CD4-positive, alpha-beta T cell (primary cell): Measurements from ENCODE around the gene GPN2. TPM values are rescaled to one million over a fixed set of nuclear protein-coding genes. Genes with fewer than 3 reads are reported as not detected.

ENCODE experiments used
- ATAC-seq: fragments of 200-7000 bp; cut with Tn5 transposase; one replicate; pipeline ENCODE4 v1.10.0; 2022; ENCODE audit warnings: mild to moderate bottlenecking; ENCODE audit not compliant: poor library complexity
- CTCF ChIA-PET: fragments of 350-600 bp; sonication (Branson Sonifier 250); formaldehyde crosslinking; loops from one replicate; lab custom pipeline; 2021; ENCODE audit warnings: antibody characterized with exemption, inconsistent platforms; lab: Charles Lee
- POLR2A ChIA-PET: fragments of 350-600 bp; sonication (Branson Sonifier 250); formaldehyde crosslinking; loops from one replicate; lab custom pipeline; 2021; ENCODE audit warnings: antibody characterized with exemption, inconsistent platforms; lab: Charles Lee
- DNase-seq, 14 experiments: peaks; one replicate each; pipeline ENCODE4 v3.0.0-alpha.2; 2013 to 2020; ENCODE audit warnings: mixed read lengths in 2 of 14
- H3K27ac ChIP-seq, 2 donors: one replicate each; pipeline versions ENCODE4 v1.5.1 to v1.7.0; 2013; ENCODE audit warnings: low read length in 2 of 2, low read depth in 1 of 2, mild to moderate bottlenecking in 1 of 2
- H3K27me3 ChIP-seq, 2 experiments: 1 replicate in 1 of 2; 2 replicates in 1 of 2; pipeline versions ENCODE4 v1.6.1 to v1.7.0; 2013; ENCODE audit warnings: low read length in 2 of 2, control low read depth in 1 of 2, mild to moderate bottlenecking in 1 of 2, moderate library complexity in 1 of 2; ENCODE audit not compliant: insufficient read depth in 2 of 2, control insufficient read depth in 1 of 2
- H3K36me3 ChIP-seq: one replicate; pipeline ENCODE4 v1.6.1; 2013; ENCODE audit warnings: low read length, control low read depth; ENCODE audit not compliant: insufficient read depth
- H3K4me1 ChIP-seq: one replicate; pipeline ENCODE4 v1.6.1; 2013; ENCODE audit warnings: low read length, control low read depth; ENCODE audit not compliant: insufficient read depth
- H3K4me3 ChIP-seq: one replicate; pipeline ENCODE4 v1.5.1; 2013; ENCODE audit warnings: mild to moderate bottlenecking, low read length, moderate library complexity
- H3K9me3 ChIP-seq, 2 experiments: 1 replicate in 1 of 2; 2 replicates in 1 of 2; pipeline versions ENCODE4 v1.6.1 to v1.7.0; 2013; ENCODE audit warnings: low read length in 2 of 2, mild to moderate bottlenecking in 2 of 2, control low read depth in 1 of 2, moderate library complexity in 1 of 2; ENCODE audit not compliant: control insufficient read depth in 1 of 2, insufficient read depth in 1 of 2
- H3K27ac Mint-ChIP-seq: one replicate; pipeline ENCODE4 v1.8.0; 2020; ENCODE audit warnings: mixed read lengths
- H3K27me3 Mint-ChIP-seq: one replicate; pipeline ENCODE4 v1.8.0; 2021; ENCODE audit warnings: mixed read lengths
- H3K36me3 Mint-ChIP-seq: one replicate; pipeline ENCODE4 v1.8.0; 2021; ENCODE audit warnings: low read depth, mixed read lengths
- H3K4me1 Mint-ChIP-seq: one replicate; pipeline ENCODE4 v1.8.0; 2021; ENCODE audit warnings: low read depth, mixed read lengths
- H3K4me3 Mint-ChIP-seq: one replicate; pipeline ENCODE4 v1.8.0; 2020; ENCODE audit warnings: mild to moderate bottlenecking, mixed read lengths
- H3K9me3 Mint-ChIP-seq: one replicate; pipeline ENCODE4 v1.8.0; 2020; ENCODE audit warnings: mixed read lengths
- intact Hi-C, 2 experiments: fragments of 100-400 bp; cut with DNase I in 1 of 2; cut with micrococcal nuclease in 1 of 2; formaldehyde crosslinking; loops; one replicate each; pipeline versions ENCODE4 v1.15.1 to v1.9.0; 2023 to 2025; cut with DNase I, micrococcal nuclease
- total RNA-seq, 174 experiments: library from RNA in 2 of 174; stranded (reverse) in 2 of 174; gene quantifications; one replicate each; pipeline ENCODE4 v1.2.3 and lab custom pipeline; 2021 to 2026
- TF ChIP-seq, protein P1 (sequence below): fragments of 200-600 bp; IDR thresholded peaks from one replicate; pipeline ENCODE4 v1.8.0; 2022; ENCODE audit warnings: antibody characterized with exemption, mild to moderate bottlenecking

Gene GPN2
- total RNA-seq, 2 experiments from 2014 or later: 42.0 to 44.4 TPM

DNA sequence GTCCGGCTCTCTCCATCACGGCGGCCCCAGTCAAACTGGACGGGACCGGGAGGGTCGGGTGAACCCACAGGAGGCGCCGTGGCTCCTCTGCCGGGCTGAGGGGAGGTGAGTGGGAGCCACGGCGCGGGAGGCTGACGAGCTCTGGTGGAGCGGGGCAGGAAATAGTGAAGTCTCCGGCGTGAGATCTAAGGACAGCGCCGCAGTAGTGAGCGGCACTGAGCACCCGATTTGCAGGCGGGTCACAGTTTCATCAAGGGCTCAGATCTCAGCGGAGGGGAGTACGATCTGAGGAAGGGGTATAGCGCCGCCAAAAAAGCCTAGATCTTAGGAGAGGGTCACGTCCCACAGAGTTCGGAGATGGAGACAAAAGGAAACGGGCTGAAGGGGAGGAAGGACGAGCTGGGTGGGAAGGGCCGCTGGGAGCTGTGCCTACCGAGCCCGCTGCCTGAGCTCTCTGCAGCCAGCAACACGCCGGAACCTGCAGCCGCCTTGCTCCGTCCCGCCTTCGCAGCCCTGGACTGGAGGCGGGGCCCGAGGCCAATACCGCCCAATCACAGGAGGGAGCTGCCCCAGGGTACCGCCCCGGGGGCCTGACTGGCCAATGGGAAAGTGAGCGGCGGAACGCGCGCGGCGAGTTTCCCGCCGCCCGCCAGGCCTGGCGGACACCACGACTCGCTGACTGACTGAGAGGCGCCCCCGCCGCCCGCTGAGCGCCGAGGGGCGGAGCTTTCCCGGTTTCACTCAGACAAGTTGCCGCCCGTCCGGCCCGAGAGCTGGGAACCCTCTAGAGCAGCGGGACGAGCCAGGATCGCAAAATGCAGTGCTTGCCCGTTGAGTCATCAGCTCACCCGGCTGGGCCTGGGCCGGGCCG lies 25.2 kb downstream of the GPN2 start:
- H3K27ac ChIP-seq: peak overlapping the region; percentile 71 to 76
- Mint-ChIP-seq H3K9me3 (no peaks in the 10 kb centered on the region), H3K4me3 (peak overlapping the region; percentile 94), H3K27ac (peak overlapping the region; percentile 66), H3K27me3 (no peaks in the 10 kb centered on the region), H3K4me1 (peaks cover 34% of the 10 kb centered on the region), H3K36me3 (no peaks in the 10 kb centered on the region)
- ATAC-seq: peak; percentile 94
- peak; percentile 85 to 97 (median 92) for DNase-seq
- peaks cover 43% of the 10 kb centered on the region for H3K4me1 ChIP-seq
- H3K27me3 ChIP-seq: no peaks in the 10 kb centered on the region
- H3K4me3 ChIP-seq: peak overlapping the region; percentile 99
- intact Hi-C loops: loop anchor here (2.0 to 5.0 kb wide), 2 partner anchors 33 to 56 kb away; partner anchors contain the start of gene NUDC (in 1 of the 2)
- TF ChIP-seq, protein P1, sequence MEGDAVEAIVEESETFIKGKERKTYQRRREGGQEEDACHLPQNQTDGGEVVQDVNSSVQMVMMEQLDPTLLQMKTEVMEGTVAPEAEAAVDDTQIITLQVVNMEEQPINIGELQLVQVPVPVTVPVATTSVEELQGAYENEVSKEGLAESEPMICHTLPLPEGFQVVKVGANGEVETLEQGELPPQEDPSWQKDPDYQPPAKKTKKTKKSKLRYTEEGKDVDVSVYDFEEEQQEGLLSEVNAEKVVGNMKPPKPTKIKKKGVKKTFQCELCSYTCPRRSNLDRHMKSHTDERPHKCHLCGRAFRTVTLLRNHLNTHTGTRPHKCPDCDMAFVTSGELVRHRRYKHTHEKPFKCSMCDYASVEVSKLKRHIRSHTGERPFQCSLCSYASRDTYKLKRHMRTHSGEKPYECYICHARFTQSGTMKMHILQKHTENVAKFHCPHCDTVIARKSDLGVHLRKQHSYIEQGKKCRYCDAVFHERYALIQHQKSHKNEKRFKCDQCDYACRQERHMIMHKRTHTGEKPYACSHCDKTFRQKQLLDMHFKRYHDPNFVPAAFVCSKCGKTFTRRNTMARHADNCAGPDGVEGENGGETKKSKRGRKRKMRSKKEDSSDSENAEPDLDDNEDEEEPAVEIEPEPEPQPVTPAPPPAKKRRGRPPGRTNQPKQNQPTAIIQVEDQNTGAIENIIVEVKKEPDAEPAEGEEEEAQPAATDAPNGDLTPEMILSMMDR: no peak
- POLR2A ChIA-PET: interaction anchor here (0.6 to 3.8 kb wide), 32 partner anchors 8 to 631 kb away, joined by 3 to 36 read pairs (median 4); partner anchors contain the start of genes CEP85, DHDDS, GPATCH3 and GPN2
- CTCF ChIA-PET: interaction anchor here (1.0 to 2.4 kb wide), 11 partner anchors 11 to 365 kb away, joined by 3 to 8 read pairs (median 3); no protein-coding TSS in a partner anchor
- no peaks in the 10 kb centered on the region for H3K9me3 ChIP-seq
- H3K36me3 ChIP-seq: no peaks in the 10 kb centered on the region

DNA sequence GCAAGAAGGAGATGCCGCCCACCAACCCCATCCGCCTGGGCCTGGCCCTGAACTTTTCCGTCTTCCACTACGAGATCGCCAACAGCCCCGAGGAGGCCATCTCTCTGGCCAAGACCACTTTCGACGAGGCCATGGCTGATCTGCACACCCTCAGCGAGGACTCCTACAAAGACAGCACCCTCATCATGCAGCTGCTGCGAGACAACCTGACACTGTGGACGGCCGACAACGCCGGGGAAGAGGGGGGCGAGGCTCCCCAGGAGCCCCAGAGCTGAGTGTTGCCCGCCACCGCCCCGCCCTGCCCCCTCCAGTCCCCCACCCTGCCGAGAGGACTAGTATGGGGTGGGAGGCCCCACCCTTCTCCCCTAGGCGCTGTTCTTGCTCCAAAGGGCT lies 26.4 kb downstream of the GPN2 start:
- no peaks in the 10 kb centered on the region for H3K27me3 ChIP-seq
- no peak for DNase-seq
- H3K27me3 Mint-ChIP-seq: no peaks in the 10 kb centered on the region
- intact Hi-C loops: loop anchor here in 1 of 2 experiments (2.0 kb wide), 1 partner anchor 57 kb away; the partner anchor contains the start of gene NUDC
- no peaks in the 10 kb centered on the region for H3K36me3 Mint-ChIP-seq
- peaks cover 34% of the 10 kb centered on the region for H3K4me1 Mint-ChIP-seq
- H3K4me3 ChIP-seq: peak overlapping the region; percentile 99
- ATAC-seq: no peak
- no peaks in the 10 kb centered on the region for H3K9me3 Mint-ChIP-seq
- TF ChIP-seq, protein P1: no peak
- H3K9me3 ChIP-seq: no peaks in the 10 kb centered on the region
- ChIA-PET CTCF (interaction anchor here (2.4 kb wide), 1 partner anchor 14 kb away, joined by 6 read pairs; no protein-coding TSS in a partner anchor), POLR2A (interaction anchor here (0.6 to 3.8 kb wide), 3 partner anchors 26 to 107 kb away, joined by 4 to 36 read pairs (median 14); partner anchors contain the start of gene GPN2)
- peak overlapping the region; percentile 94 for H3K4me3 Mint-ChIP-seq
- H3K36me3 ChIP-seq: no peaks in the 10 kb centered on the region
- H3K27ac Mint-ChIP-seq: peak overlapping the region; percentile 66
- no peak overlapping the region for H3K27ac ChIP-seq
- peaks cover 43% of the 10 kb centered on the region for H3K4me1 ChIP-seq

- peak within 1 kb of the TSS; percentile 99 for H3K4me3 ChIP-seq
Measured at GRCh38 chr1:26862781-26863684, 27.1 kb downstream of the GPN2 start, which contains the start of gene SFN. SFN (plus strand) TSS chr1:26863149; CDS start chr1:26863213, 64 bp downstream.

More at GRCh38 chr1:26862781-26863684, 27.1 kb downstream of the GPN2 start, which contains the start of gene SFN:
- H3K4me3 Mint-ChIP-seq: peak within 1 kb of the TSS; percentile 94
- peak within 1 kb of the TSS; percentile 66 for H3K27ac Mint-ChIP-seq
- peaks cover 5% of the 10 kb centered on the region for H3K36me3 Mint-ChIP-seq
- DNase-seq (peak; percentile 16 to 71 (median 42)), ATAC-seq (no peak)
- H3K4me1 Mint-ChIP-seq: peaks cover 34% of the 10 kb centered on the region
- Histone ChIP-seq H3K4me1 (peaks cover 43% of the 10 kb centered on the region), H3K9me3 (no peaks in the 10 kb centered on the region), H3K36me3 (peaks cover 3% of the 10 kb centered on the region), H3K27ac (peak within 1 kb of the TSS; percentile 71 to 76), H3K27me3 (no peaks in the 10 kb centered on the region)
- intact Hi-C loops: no loop called here
- CTCF ChIA-PET: interaction anchor here (0.6 to 1.1 kb wide), 2 partner anchors 37 to 292 kb away, joined by 3 to 4 read pairs; partner anchors contain the start of genes SLC9A1 and ZDHHC18
- POLR2A ChIA-PET: interaction anchor here (0.6 to 3.8 kb wide), 2 partner anchors 27 to 106 kb away, joined by 4 to 36 read pairs; partner anchors contain the start of gene GPN2
- TF ChIP-seq, protein P1: peak; percentile 10
- H3K9me3 Mint-ChIP-seq: no peaks in the 10 kb centered on the region
- no peaks in the 10 kb centered on the region for H3K27me3 Mint-ChIP-seq
